Immature natural killer cell (primary cell): Measurements from ENCODE around the gene ANKRD22. TPM values are rescaled to one million over a fixed set of nuclear protein-coding genes. Genes with fewer than 3 reads are reported as not detected.
"Not testable (repeated sequence)": the region's sequence is repeated elsewhere in the genome, so short reads cannot be mapped to it uniquely, and the experiment has no call there.

Experiments
- DNase-seq, 3 donors: peaks; one replicate each; pipeline ENCODE4 v3.0.0; 2022; ENCODE audit warnings: mixed read lengths in 1 of 3
- H3K27ac Mint-ChIP-seq, 6 donors: one replicate each; pipeline ENCODE4 v1.8.0; 2020; ENCODE audit warnings: mixed read lengths in 6 of 6, mild to moderate bottlenecking in 5 of 6, inconsistent platforms in 4 of 6, moderate library complexity in 3 of 6
- H3K27me3 Mint-ChIP-seq, 3 donors: one replicate each; pipeline ENCODE4 v1.8.0; 2020 to 2021; ENCODE audit warnings: low read depth in 3 of 3, mild to moderate bottlenecking in 3 of 3, mixed read lengths in 3 of 3, moderate library complexity in 3 of 3, inconsistent platforms in 1 of 3
- H3K36me3 Mint-ChIP-seq, 3 donors: one replicate each; pipeline ENCODE4 v1.8.0; 2020; ENCODE audit warnings: mixed read lengths in 3 of 3, inconsistent platforms in 2 of 3, mild to moderate bottlenecking in 2 of 3
- H3K4me1 Mint-ChIP-seq, 2 donors: one replicate each; pipeline ENCODE4 v1.8.0; 2020; ENCODE audit warnings: inconsistent platforms in 2 of 2, mild to moderate bottlenecking in 2 of 2, mixed read lengths in 2 of 2, moderate library complexity in 1 of 2
- H3K4me3 Mint-ChIP-seq, 5 donors: one replicate each; pipeline ENCODE4 v1.8.0; 2020; ENCODE audit warnings: mild to moderate bottlenecking in 5 of 5, mixed read lengths in 5 of 5, inconsistent platforms in 3 of 5, moderate library complexity in 3 of 5
- H3K9me3 Mint-ChIP-seq, 6 donors: one replicate each; pipeline ENCODE4 v1.8.0; 2020; ENCODE audit warnings: mild to moderate bottlenecking in 6 of 6, mixed read lengths in 6 of 6, inconsistent platforms in 4 of 6, moderate library complexity in 3 of 6
- polyA plus RNA-seq, 3 donors: library from polyadenylated mRNA; unstranded; fragments of 300-500 nt; fragmentation: Illumina TruSeq; gene quantifications; one replicate each; pipeline ENCODE4 v1.2.3, GENCODE V29; 2021

Gene ANKRD22
- polyA plus RNA-seq, 3 donors from 2014 or later: 0.84 to 1.2 TPM; not detected in 1

DNA sequence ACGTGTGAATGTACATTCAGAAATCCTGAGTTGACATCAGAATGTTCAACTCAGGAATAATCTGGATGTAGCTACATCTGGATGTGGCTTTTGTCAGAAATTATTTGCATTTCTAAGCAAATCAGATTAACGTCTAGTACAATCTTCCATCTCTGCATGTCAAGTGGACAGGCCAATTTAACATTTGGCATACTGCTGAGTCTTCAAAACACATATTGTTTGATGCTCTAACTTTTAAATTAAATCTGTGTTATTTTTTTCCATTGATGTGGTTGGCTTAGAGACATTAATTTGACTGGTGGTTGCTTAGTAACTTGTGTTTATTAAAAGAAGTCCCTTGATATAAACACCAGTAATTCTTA, 31.8 kb upstream of the ANKRD22 start:
- peaks cover 2 to 12% (median 4%) of the 10 kb centered on the region in 3 donors for H3K27me3 Mint-ChIP-seq
- H3K4me3 Mint-ChIP-seq: peak overlapping the region in 2 of 5 donors; percentile 40 to 63
- H3K4me1 Mint-ChIP-seq: peaks cover 48 to 93% of the 10 kb centered on the region in 2 donors
- no peaks in the 10 kb centered on the region for H3K9me3 Mint-ChIP-seq
- no peak for DNase-seq
- H3K36me3 Mint-ChIP-seq: no peaks in the 10 kb centered on the region
- H3K27ac Mint-ChIP-seq: peak overlapping the region; percentile 41 to 98 (median 69)

- DNase-seq, H3K9me3 Mint-ChIP-seq, H3K36me3 Mint-ChIP-seq: not testable (repeated sequence)
- Mint-ChIP-seq H3K4me1 (peaks cover 47 to 92% of the 10 kb centered on the region in 2 donors), H3K4me3 (peak overlapping the region; percentile 65 to 99 (median 98)), H3K27me3 (peaks cover 2 to 12% (median 4%) of the 10 kb centered on the region in 3 donors), H3K27ac (peak overlapping the region; percentile 41 to 98 (median 96))
Observed at GRCh38 chr10:88882646-88883447, 31.2 kb upstream of the ANKRD22 start.

GRCh38 chr10:88881922-88882645, 30.4 kb upstream of the ANKRD22 start:
- H3K27ac Mint-ChIP-seq: peak overlapping the region; percentile 80 to 98 (median 96)
- no peak for DNase-seq
- H3K27me3 Mint-ChIP-seq: peaks cover 2 to 12% (median 4%) of the 10 kb centered on the region in 3 donors
- peak overlapping the region; percentile 93 to 99 (median 98) for H3K4me3 Mint-ChIP-seq
- H3K9me3 Mint-ChIP-seq: no peaks in the 10 kb centered on the region
- H3K4me1 Mint-ChIP-seq: peaks cover 47 to 85% of the 10 kb centered on the region in 2 donors
- H3K36me3 Mint-ChIP-seq: no peaks in the 10 kb centered on the region

- Mint-ChIP-seq H3K27ac (peak overlapping the region; percentile 95 to 98 (median 97)), H3K4me3 (peak overlapping the region; percentile 93 to 99 (median 98)), H3K4me1 (peaks cover 47 to 77% of the 10 kb centered on the region in 2 donors), H3K9me3 (no peaks in the 10 kb centered on the region), H3K27me3 (peaks cover 2 to 12% (median 4%) of the 10 kb centered on the region in 3 donors), H3K36me3 (no peaks in the 10 kb centered on the region)
- peak in 1 of 3 donors; percentile 12 for DNase-seq
Observed at GRCh38 chr10:88881320-88881719, 29.7 kb upstream of the ANKRD22 start.

- H3K9me3 Mint-ChIP-seq: no peaks in the 10 kb centered on the region
- H3K27ac Mint-ChIP-seq: peak overlapping the region; percentile 95 to 98 (median 97)
- peaks cover 47 to 69% of the 10 kb centered on the region in 2 donors for H3K4me1 Mint-ChIP-seq
Observed at GRCh38 chr10:88880282-88881076, 28.8 kb upstream of the ANKRD22 start.

GRCh38 chr10:88879534-88880281, 28.1 kb upstream of the ANKRD22 start, which contains the start of gene STAMBPL1:
Gene STAMBPL1 (plus strand): TSS chr10:88880245. CDS start chr10:88901709, 21,464 bp downstream.
- Mint-ChIP-seq H3K4me1 (peaks cover 47 to 61% of the 10 kb centered on the region in 2 donors), H3K9me3 (no peaks in the 10 kb centered on the region), H3K27me3 (peaks cover 3 to 12% (median 4%) of the 10 kb centered on the region in 3 donors), H3K36me3 (no peaks in the 10 kb centered on the region), H3K4me3 (peak within 1 kb of the TSS; percentile 93 to 99 (median 98)), H3K27ac (peak within 1 kb of the TSS; percentile 95 to 98 (median 97))
- DNase-seq: peak; percentile 78 to 82 (median 78)

More at GRCh38 chr10:88880282-88881076, 28.8 kb upstream of the ANKRD22 start:
- no peaks in the 10 kb centered on the region for H3K36me3 Mint-ChIP-seq
- peak; percentile 80 to 84 (median 83) for DNase-seq
- H3K4me3 Mint-ChIP-seq: peak overlapping the region; percentile 93 to 99 (median 98)
- peaks cover 2 to 12% (median 4%) of the 10 kb centered on the region in 3 donors for H3K27me3 Mint-ChIP-seq

GRCh38 chr10:88877298-88877697, 25.7 kb upstream of the ANKRD22 start:
- Mint-ChIP-seq H3K27ac (no peak overlapping the region), H3K4me3 (peak overlapping the region in 1 of 5 donors; percentile 8), H3K4me1 (peaks cover 31 to 37% of the 10 kb centered on the region in 2 donors), H3K36me3 (no peaks in the 10 kb centered on the region), H3K27me3 (peaks cover 3 to 12% (median 4%) of the 10 kb centered on the region in 3 donors), H3K9me3 (no peaks in the 10 kb centered on the region)
- no peak for DNase-seq

DNA sequence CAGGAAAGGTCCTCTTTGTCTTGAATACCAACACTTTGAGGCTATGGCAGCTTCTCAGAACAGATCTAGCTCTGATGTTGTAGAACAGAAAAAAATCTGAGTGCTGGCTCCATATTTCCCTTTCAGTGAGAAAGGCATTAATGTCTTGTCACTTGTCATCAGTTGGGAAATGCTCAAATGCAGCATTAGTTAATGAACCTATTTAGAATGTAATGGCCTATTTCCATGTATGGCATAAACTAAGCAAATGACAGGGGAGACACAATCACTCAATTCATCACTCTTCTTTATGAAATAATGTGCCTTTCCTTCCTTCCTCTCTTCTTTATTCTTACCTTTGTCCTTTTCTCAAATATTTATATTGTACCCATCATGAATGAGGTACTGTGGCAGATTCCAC, 23.4 kb upstream of the ANKRD22 start:
- Mint-ChIP-seq H3K4me1 (peaks cover 15 to 19% of the 10 kb centered on the region in 2 donors), H3K27ac (no peak overlapping the region), H3K4me3 (no peak overlapping the region), H3K9me3 (no peaks in the 10 kb centered on the region), H3K36me3 (no peaks in the 10 kb centered on the region), H3K27me3 (peaks cover 3 to 6% (median 3%) of the 10 kb centered on the region in 3 donors)
- no peak for DNase-seq

DNA sequence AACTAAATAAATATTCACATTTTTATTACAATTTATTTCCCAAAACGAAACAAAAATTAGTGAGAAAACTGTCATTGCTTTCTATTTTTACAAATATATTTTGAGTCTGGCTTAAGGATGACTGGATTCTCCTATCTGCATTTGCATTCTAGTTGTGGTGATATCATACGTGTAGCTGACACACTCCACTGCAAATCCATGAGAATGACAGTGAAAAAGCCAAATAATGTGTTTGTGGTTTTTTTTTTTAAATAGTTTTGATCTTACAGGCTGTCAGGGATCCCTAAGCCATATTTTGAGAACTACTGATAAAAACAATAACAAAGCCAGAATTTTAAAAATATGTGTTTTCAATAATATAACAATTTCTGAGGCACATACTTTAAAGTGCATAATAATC, 22.6 kb upstream of the ANKRD22 start:
- DNase-seq: no peak
- Mint-ChIP-seq H3K4me3 (no peak overlapping the region), H3K36me3 (no peaks in the 10 kb centered on the region), H3K4me1 (peaks cover 8 to 12% of the 10 kb centered on the region in 2 donors), H3K9me3 (no peaks in the 10 kb centered on the region), H3K27me3 (peaks cover 0 to 1% (median 0%) of the 10 kb centered on the region in 3 donors), H3K27ac (no peak overlapping the region)

- Mint-ChIP-seq H3K27me3 (peaks cover 0 to 1% (median 0%) of the 10 kb centered on the region in 3 donors), H3K36me3 (no peaks in the 10 kb centered on the region), H3K4me3 (no peak overlapping the region), H3K27ac (no peak overlapping the region), H3K4me1 (peaks cover 5 to 7% of the 10 kb centered on the region in 2 donors), H3K9me3 (no peaks in the 10 kb centered on the region)
- no peak for DNase-seq
Observed at GRCh38 chr10:88873757-88874156, 22.1 kb upstream of the ANKRD22 start.

DNA sequence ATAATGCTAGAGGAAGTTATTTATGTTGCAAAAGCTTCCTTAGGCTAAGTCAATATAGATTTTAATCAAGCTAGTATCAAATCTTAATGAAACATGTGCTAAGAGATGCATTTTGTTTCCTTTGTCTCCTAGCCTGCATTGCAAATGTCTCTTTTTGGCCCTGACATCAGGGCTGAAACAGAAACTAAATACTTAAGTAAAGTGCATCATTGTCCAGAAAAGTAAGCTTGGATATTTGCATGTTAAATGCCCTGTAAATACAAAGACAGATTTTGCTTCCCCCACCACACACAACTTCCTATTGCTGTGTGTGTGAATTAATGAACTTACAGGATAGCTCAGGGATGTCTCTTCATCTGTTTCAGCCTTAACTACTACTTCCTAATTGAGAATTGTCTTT, 18.4 kb upstream of the ANKRD22 start:
- Mint-ChIP-seq H3K27me3 (no peaks in the 10 kb centered on the region), H3K36me3 (no peaks in the 10 kb centered on the region), H3K4me3 (no peak overlapping the region), H3K27ac (no peak overlapping the region), H3K9me3 (no peaks in the 10 kb centered on the region), H3K4me1 (no peaks in the 10 kb centered on the region)
- no peak for DNase-seq

GRCh38 chr10:88866454-88866853, 14.8 kb upstream of the ANKRD22 start:
- no peaks in the 10 kb centered on the region for H3K36me3 Mint-ChIP-seq
- no peaks in the 10 kb centered on the region for H3K9me3 Mint-ChIP-seq
- no peak overlapping the region for H3K4me3 Mint-ChIP-seq
- no peak for DNase-seq
- H3K27me3 Mint-ChIP-seq: no peaks in the 10 kb centered on the region
- H3K4me1 Mint-ChIP-seq: no peaks in the 10 kb centered on the region
- no peak overlapping the region for H3K27ac Mint-ChIP-seq
